Measurements from ENCODE around the gene SOS1.

- TF ChIP-seq POLR2AphosphoS5 (IDR thresholded peaks at IDR 0.05; ENCODE audit: low read depth, low read length) (no peak), REST (IDR thresholded peaks at IDR 0.05; ENCODE audit: insufficient read depth in 1 of 2, low read depth in 2 of 2, low read length in 2 of 2) (no peak), SIN3A (IDR thresholded peaks at IDR 0.05; ENCODE audit: borderline replicate concordance, insufficient read depth, low read length) (no peak)
Observed at GRCh38 chr2:38957972-38958371, 162.9 kb downstream of the SOS1 start.
